Mesendoderm (in vitro differentiated cells): ENCODE results near the gene GATA2.

Experiments
- DNase-seq: peaks from one replicate; pipeline ENCODE4 v3.0.0; 2013
- H2AK5ac ChIP-seq: 2 replicates; pipeline ENCODE4 v1.6.1; 2013; ENCODE audit warnings: low read length, inconsistent platforms
- H2BK120ac ChIP-seq: 2 replicates; pipeline ENCODE4 v1.6.1; 2013; ENCODE audit warnings: low read depth, mild to moderate bottlenecking, low read length, moderate library complexity, mixed read lengths
- H2BK15ac ChIP-seq: replicated peaks from 2 replicates; pipeline ENCODE4 v1.6.1; 2013; ENCODE audit warnings: low read depth, mild to moderate bottlenecking, moderate library complexity
- H2BK5ac ChIP-seq: 2 replicates; pipeline ENCODE4 v1.6.1; 2013; ENCODE audit warnings: low read length, inconsistent platforms
- H3K18ac ChIP-seq: 2 replicates; pipeline ENCODE4 v1.6.1; 2013; ENCODE audit warnings: mild to moderate bottlenecking, low read length, mixed read lengths
- H3K23ac ChIP-seq: one replicate; pipeline ENCODE4 v1.6.1; 2013; ENCODE audit warnings: low read length
- H3K27ac ChIP-seq: 2 replicates; pipeline ENCODE4 v1.5.1; 2013; ENCODE audit warnings: low read depth, mild to moderate bottlenecking, inconsistent platforms, low read length, moderate library complexity
- H3K27me3 ChIP-seq: 2 replicates; pipeline ENCODE4 v1.6.1; 2013; ENCODE audit warnings: low read length, control low read depth, mild to moderate bottlenecking, inconsistent platforms; ENCODE audit not compliant: insufficient read depth, poor library complexity
- H3K36me3 ChIP-seq: 2 replicates; pipeline ENCODE4 v1.6.1; 2013; ENCODE audit warnings: low read length, inconsistent platforms; ENCODE audit not compliant: control insufficient read depth, insufficient read depth
- H3K4ac ChIP-seq: one replicate; pipeline ENCODE4 v1.6.1; 2013; ENCODE audit warnings: low read depth, mild to moderate bottlenecking, low read length, moderate library complexity
- H3K4me1 ChIP-seq: 2 replicates; pipeline ENCODE4 v1.6.1; 2013; ENCODE audit warnings: low read depth, low read length, inconsistent platforms; ENCODE audit not compliant: control insufficient read depth
- H3K4me2 ChIP-seq: 2 replicates; pipeline ENCODE4 v1.6.1; 2013; ENCODE audit warnings: low read length
- H3K4me3 ChIP-seq: 2 replicates; pipeline ENCODE4 v1.5.1; 2013; ENCODE audit warnings: mild to moderate bottlenecking, low read length
- H3K56ac ChIP-seq: one replicate; pipeline ENCODE4 v1.6.1; 2013; ENCODE audit warnings: low read length
- H3K79me1 ChIP-seq: 2 replicates; pipeline ENCODE4 v1.6.1; 2013; ENCODE audit warnings: low read length, inconsistent platforms
- H3K79me2 ChIP-seq: 2 replicates; pipeline ENCODE4 v1.6.1; 2013; ENCODE audit warnings: mild to moderate bottlenecking, low read length; ENCODE audit not compliant: control insufficient read depth, insufficient read depth
- H3K9ac ChIP-seq: 2 replicates; pipeline ENCODE4 v1.6.1; 2013; ENCODE audit warnings: low read length, inconsistent platforms
- H4K5ac ChIP-seq: one replicate; pipeline ENCODE4 v1.6.1; 2013; ENCODE audit warnings: low read length
- H4K8ac ChIP-seq: one replicate; pipeline ENCODE4 v1.6.1; 2013; ENCODE audit warnings: low read depth, mild to moderate bottlenecking, control low read depth, low read length, moderate library complexity
- WGBS: extraction: QIAGEN DNeasy Blood & Tissue Kit; methylation state at CpG from one replicate; pipeline ENCODE4 v1.1.7; 2013; ENCODE audit warnings: low lambda C conversion rate, missing lambda C conversion rate; ENCODE audit not compliant: insufficient coverage; ENCODE audit errors: extremely low coverage; 5-methylcytosine and 5-hydroxymethylcytosine counted together

GATA2 gene

GRCh38 chr3:128458746-128459460 is 34.1 kb downstream of the GATA2 start:
- Histone ChIP-seq H3K56ac (peak overlapping the region; percentile 45), H3K4ac (no peak overlapping the region), H2BK5ac (no peak overlapping the region), H3K4me1 (peaks cover 10% of the 10 kb centered on the region), H3K27me3 (no peaks in the 10 kb centered on the region), H4K8ac (no peak overlapping the region), H3K4me2 (no peak overlapping the region), H3K79me1 (no peaks in the 10 kb centered on the region), H3K27ac (no peak overlapping the region), H4K5ac (no peak overlapping the region), H2BK120ac (no peak overlapping the region), H3K9ac (no peak overlapping the region), H3K4me3 (no peak overlapping the region), H2BK15ac (no peak overlapping the region), H3K23ac (no peak overlapping the region), H3K36me3 (no peaks in the 10 kb centered on the region), H2AK5ac (no peak overlapping the region), H3K79me2 (no peaks in the 10 kb centered on the region), H3K18ac (no peak overlapping the region)
- no peak for DNase-seq
- no CpG with 5 or more reads among the region's 18 CpGs for WGBS

- Histone ChIP-seq H2BK5ac (no peak overlapping the region), H3K36me3 (no peaks in the 10 kb centered on the region), H2BK120ac (no peak overlapping the region), H3K27ac (no peak overlapping the region), H3K23ac (no peak overlapping the region), H3K4me1 (peaks cover 10% of the 10 kb centered on the region), H2BK15ac (no peak overlapping the region), H3K9ac (no peak overlapping the region), H4K8ac (no peak overlapping the region), H3K18ac (no peak overlapping the region), H3K27me3 (no peaks in the 10 kb centered on the region), H3K4ac (no peak overlapping the region), H4K5ac (no peak overlapping the region), H3K56ac (peak overlapping the region; percentile 43), H3K4me3 (no peak overlapping the region), H3K79me2 (no peaks in the 10 kb centered on the region), H3K79me1 (no peaks in the 10 kb centered on the region), H2AK5ac (no peak overlapping the region), H3K4me2 (no peak overlapping the region)
- no peak for DNase-seq
- no CpG with 5 or more reads among the region's 12 CpGs for WGBS
These were observed 35.1 kb downstream of the GATA2 start for GRCh38 chr3:128457937-128458336.

- Histone ChIP-seq H4K8ac (no peak overlapping the region), H3K4ac (no peak overlapping the region), H3K79me2 (no peaks in the 10 kb centered on the region), H3K4me1 (peaks cover 10% of the 10 kb centered on the region), H3K23ac (no peak overlapping the region), H3K79me1 (no peaks in the 10 kb centered on the region), H3K36me3 (no peaks in the 10 kb centered on the region), H3K4me3 (no peak overlapping the region), H2AK5ac (no peak overlapping the region), H2BK15ac (no peak overlapping the region), H3K4me2 (no peak overlapping the region), H3K27me3 (no peaks in the 10 kb centered on the region), H3K9ac (peak overlapping the region; percentile 20), H2BK120ac (no peak overlapping the region), H2BK5ac (no peak overlapping the region), H3K18ac (no peak overlapping the region), H3K56ac (peak overlapping the region; percentile 54), H3K27ac (no peak overlapping the region), H4K5ac (no peak overlapping the region)
- WGBS, result no CpG with 5 or more reads among the region's 27 CpGs
- peak; percentile 86 for DNase-seq
These were observed 36.0 kb downstream of the GATA2 start for GRCh38 chr3:128456776-128457715.

DNA sequence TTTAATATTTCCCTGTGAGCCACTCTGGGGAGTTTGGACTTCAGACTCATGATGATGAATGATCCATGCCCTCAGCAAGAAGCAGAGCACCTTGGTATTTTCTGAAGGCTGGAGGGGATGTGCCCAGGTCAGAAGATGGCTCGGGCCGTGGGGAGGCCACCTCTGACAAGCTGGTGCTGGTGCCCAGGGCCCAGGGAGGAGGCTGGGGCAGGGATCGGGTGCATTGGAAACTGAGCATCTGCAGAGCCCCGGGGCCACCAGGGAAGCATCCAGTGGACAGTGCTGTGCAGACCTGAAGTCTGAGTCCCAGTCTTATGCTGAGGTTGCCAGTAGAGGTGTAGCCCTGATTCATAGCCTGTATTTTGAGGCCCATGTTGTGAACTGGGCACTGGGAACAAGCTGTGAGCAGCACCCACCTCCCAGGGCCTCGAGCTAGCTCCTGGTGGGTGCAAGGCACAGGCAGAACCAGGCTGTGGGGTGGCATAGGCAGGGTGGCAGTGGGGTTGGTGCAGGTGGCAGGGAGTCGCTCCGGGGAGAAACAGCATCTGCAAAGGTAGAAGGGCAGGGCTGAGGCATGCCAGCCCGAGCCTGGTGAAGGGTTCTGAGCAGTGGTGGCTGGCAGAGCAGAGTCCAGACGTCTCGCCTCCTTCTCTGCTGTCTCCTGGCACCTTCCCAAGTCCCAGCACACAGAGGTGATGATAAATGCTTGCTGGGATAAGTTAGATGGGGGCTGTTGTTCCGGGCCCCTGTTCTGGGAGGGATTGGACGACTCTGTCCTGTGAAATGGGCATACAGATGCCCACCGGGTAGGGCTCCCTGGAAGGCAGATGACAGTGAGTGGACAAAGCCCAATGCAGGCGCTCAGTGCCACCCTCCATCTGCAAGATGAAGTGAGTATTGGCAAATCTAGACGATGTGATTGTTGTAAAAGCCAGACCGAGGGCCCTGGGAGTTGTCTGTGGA is 36.9 kb downstream of the GATA2 start:
- no peak overlapping the region for H2BK120ac ChIP-seq
- H3K79me1 ChIP-seq, result no peaks in the 10 kb centered on the region
- no peak overlapping the region for H2BK15ac ChIP-seq
- WGBS, result no CpG with 5 or more reads among the region's 16 CpGs
- H3K23ac ChIP-seq, result no peak overlapping the region
- no peaks in the 10 kb centered on the region for H3K27me3 ChIP-seq
- no peak overlapping the region for H4K5ac ChIP-seq
- no peak overlapping the region for H4K8ac ChIP-seq
- no peaks in the 10 kb centered on the region for H3K36me3 ChIP-seq
- H3K4me2 ChIP-seq, result no peak overlapping the region
- no peak overlapping the region for H3K4me3 ChIP-seq
- H3K79me2 ChIP-seq, result no peaks in the 10 kb centered on the region
- H2BK5ac ChIP-seq, result no peak overlapping the region
- peak overlapping the region; percentile 54 for H3K56ac ChIP-seq
- peak overlapping the region; percentile 20 for H3K9ac ChIP-seq
- no peak overlapping the region for H3K18ac ChIP-seq
- DNase-seq, result no peak
- H2AK5ac ChIP-seq, result peak overlapping the region; percentile 65
- H3K27ac ChIP-seq, result no peak overlapping the region
- H3K4me1 ChIP-seq, result peaks cover 10% of the 10 kb centered on the region
- no peak overlapping the region for H3K4ac ChIP-seq

- H4K5ac ChIP-seq, result no peak overlapping the region
- no peak overlapping the region for H4K8ac ChIP-seq
- H2BK5ac ChIP-seq, result no peak overlapping the region
- no peak overlapping the region for H2BK120ac ChIP-seq
- H3K79me1 ChIP-seq, result no peaks in the 10 kb centered on the region
- WGBS, result no CpG with 5 or more reads among the region's 5 CpGs
- H3K18ac ChIP-seq, result no peak overlapping the region
- H3K4me1 ChIP-seq, result peaks cover 10% of the 10 kb centered on the region
- H2AK5ac ChIP-seq, result no peak overlapping the region
- no peak overlapping the region for H3K9ac ChIP-seq
- H3K56ac ChIP-seq, result no peak overlapping the region
- H3K4me3 ChIP-seq, result no peak overlapping the region
- DNase-seq, result no peak
- no peak overlapping the region for H3K4ac ChIP-seq
- no peaks in the 10 kb centered on the region for H3K36me3 ChIP-seq
- H3K27me3 ChIP-seq, result no peaks in the 10 kb centered on the region
- H3K23ac ChIP-seq, result no peak overlapping the region
- H2BK15ac ChIP-seq, result no peak overlapping the region
- no peak overlapping the region for H3K4me2 ChIP-seq
- no peaks in the 10 kb centered on the region for H3K79me2 ChIP-seq
- no peak overlapping the region for H3K27ac ChIP-seq
These were observed 37.9 kb downstream of the GATA2 start for GRCh38 chr3:128455116-128455515.
